ENCODE data around the gene STRN4. TPM values are rescaled to one million over a fixed set of nuclear protein-coding genes. Genes with fewer than 3 reads are reported as not detected.

STRN4 gene
- total and polyA plus RNA-seq, 12 donors: 43.3 to 63.3 (median 50.3) TPM

GRCh38 chr19:46687438-46688145 is 58.7 kb downstream of the STRN4 start:
- TF ChIP-seq CTCF (IDR thresholded peaks at IDR 0.05): no peak
- intact Hi-C loops (cut with DNase I): no loop called here
- DNase-seq: no peak
- peaks cover 0 to 100% (median 67%) of the 10 kb centered on the region in 9 donors for H3K36me3 ChIP-seq
- no peak overlapping the region for H3K27ac ChIP-seq
- no peaks in the 10 kb centered on the region for H3K4me1 ChIP-seq
- peak in 1 of 8 donors; percentile 10 for ATAC-seq
- no peaks in the 10 kb centered on the region for H3K27me3 ChIP-seq
- no peaks in the 10 kb centered on the region for H3K9me3 ChIP-seq
- no peak overlapping the region for H3K4me3 ChIP-seq
- 90 to 92% methylated on average over 6 of the region's 6 CpGs for WGBS, 2 donors

- no peak overlapping the region for H3K27ac ChIP-seq
- no peaks in the 10 kb centered on the region for H3K27me3 ChIP-seq
- peaks cover 0 to 100% (median 49%) of the 10 kb centered on the region in 9 donors for H3K36me3 ChIP-seq
- 78 to 79% methylated on average over 3 of the region's 3 CpGs for WGBS, 2 donors
- H3K9me3 ChIP-seq: no peaks in the 10 kb centered on the region
- no peak for TF ChIP-seq CTCF (IDR thresholded peaks at IDR 0.05)
- DNase-seq (no peak), ATAC-seq (no peak)
- no peaks in the 10 kb centered on the region for H3K4me1 ChIP-seq
- no peak overlapping the region for H3K4me3 ChIP-seq
- intact Hi-C loops (cut with DNase I): no loop called here
Observed at GRCh38 chr19:46685189-46685588, 61.1 kb downstream of the STRN4 start.

DNA sequence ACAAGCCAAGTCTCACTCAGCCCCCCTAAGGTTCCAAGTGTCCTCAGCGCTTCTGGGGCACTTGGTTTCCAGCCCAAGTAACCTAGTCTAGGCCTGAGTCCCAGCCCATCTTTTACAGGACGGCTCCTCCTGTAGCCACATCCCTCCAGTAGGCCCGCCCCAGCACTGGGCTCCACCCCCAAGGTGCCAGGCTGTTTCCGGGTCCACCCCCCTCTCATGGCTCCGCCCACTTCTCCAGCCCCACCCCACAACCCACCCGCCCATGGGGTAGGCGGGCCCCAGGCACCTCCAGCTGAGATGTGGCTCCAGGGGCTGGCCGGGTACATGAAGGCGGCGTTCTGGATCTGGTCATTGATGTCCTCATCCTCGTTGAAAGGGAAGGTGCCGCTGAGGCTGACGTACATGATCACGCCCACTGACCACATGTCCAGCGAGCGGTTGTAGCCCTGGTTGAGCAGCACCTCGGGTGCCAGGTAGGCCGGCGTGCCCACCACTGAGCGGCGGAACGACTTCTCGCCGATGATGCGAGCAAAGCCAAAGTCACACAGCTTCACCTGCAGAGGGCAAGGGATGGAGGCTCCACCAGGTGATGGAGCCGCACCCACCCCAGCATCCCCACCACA is 68.0 kb downstream of the STRN4 start:
- no peaks in the 10 kb centered on the region for H3K9me3 ChIP-seq
- H3K27ac ChIP-seq: no peak overlapping the region
- no peak for TF ChIP-seq CTCF (IDR thresholded peaks at IDR 0.05)
- peak in 4 of 8 donors; percentile 11 to 68 (median 28) for ATAC-seq
- peaks cover 0 to 100% (median 38%) of the 10 kb centered on the region in 9 donors for H3K36me3 ChIP-seq
- 84 to 85% methylated on average over 26 of the region's 26 CpGs for WGBS, 2 donors
- no peak overlapping the region for H3K4me3 ChIP-seq
- no peaks in the 10 kb centered on the region for H3K4me1 ChIP-seq
- intact Hi-C loops (cut with DNase I): no loop called here
- no peak for DNase-seq
- H3K27me3 ChIP-seq: no peaks in the 10 kb centered on the region

GRCh38 chr19:46674416-46675178 is 71.7 kb downstream of the STRN4 start:
- ATAC-seq: peak in 6 of 8 donors; percentile 15 to 45 (median 36)
- peaks cover 0 to 74% (median 30%) of the 10 kb centered on the region in 9 donors for H3K36me3 ChIP-seq
- 94 to 95% methylated on average over 21 of the region's 21 CpGs for WGBS, 2 donors
- no peak for DNase-seq
- intact Hi-C loops (cut with DNase I): no loop called here
- no peak for TF ChIP-seq CTCF (IDR thresholded peaks at IDR 0.05)
- no peak overlapping the region for H3K27ac ChIP-seq
- no peaks in the 10 kb centered on the region for H3K27me3 ChIP-seq
- H3K9me3 ChIP-seq: no peaks in the 10 kb centered on the region
- no peaks in the 10 kb centered on the region for H3K4me1 ChIP-seq
- no peak overlapping the region for H3K4me3 ChIP-seq
